Vagina (tissue), 2 donors: Measurements from ENCODE around the gene CCDC188.

Experiments
- CTCF ChIP-seq, 3 experiments: fragments of 450-650 bp in 2 of 3; fragments of 200-600 bp in 1 of 3; sonication (generic) in 1 of 3; IDR thresholded peaks; one replicate each; pipeline ENCODE4 v1.5.1; 2017 to 2019; ENCODE audit warnings: antibody characterized with exemption in 3 of 3, mild to moderate bottlenecking in 2 of 3, moderate library complexity in 2 of 3
- POLR2AphosphoS5 ChIP-seq, 2 donors: sonication (generic); formaldehyde crosslinking; IDR thresholded peaks; one replicate each; pipeline ENCODE4 v1.9.0; 2017; ENCODE audit warnings: antibody characterized with exemption in 2 of 2, mild to moderate bottlenecking in 2 of 2, low read depth in 1 of 2; ENCODE audit not compliant: insufficient read depth in 1 of 2

- no peak for TF ChIP-seq CTCF (IDR thresholded peaks at IDR 0.05)
- TF ChIP-seq POLR2AphosphoS5 (IDR thresholded peaks at IDR 0.05; ENCODE audit: insufficient read depth in 1 of 2, low read depth in 1 of 2) = no peak
These were observed 15.1 kb upstream of the CCDC188 start for GRCh38 chr22:20165913-20166312.
